Stimulated activated CD8-positive, alpha-beta memory T cell treated with anti-CD3 and anti-CD28 coated beads, Interleukin-4, amount 100 ng/mL, for 24 hours (primary cell): Measurements from ENCODE around the gene WWOX.

Experiments used
- DNase-seq: peaks from one replicate; pipeline ENCODE4 v3.0.0-alpha.2; 2020; ENCODE audit warnings: low read depth

The WWOX gene

DNA sequence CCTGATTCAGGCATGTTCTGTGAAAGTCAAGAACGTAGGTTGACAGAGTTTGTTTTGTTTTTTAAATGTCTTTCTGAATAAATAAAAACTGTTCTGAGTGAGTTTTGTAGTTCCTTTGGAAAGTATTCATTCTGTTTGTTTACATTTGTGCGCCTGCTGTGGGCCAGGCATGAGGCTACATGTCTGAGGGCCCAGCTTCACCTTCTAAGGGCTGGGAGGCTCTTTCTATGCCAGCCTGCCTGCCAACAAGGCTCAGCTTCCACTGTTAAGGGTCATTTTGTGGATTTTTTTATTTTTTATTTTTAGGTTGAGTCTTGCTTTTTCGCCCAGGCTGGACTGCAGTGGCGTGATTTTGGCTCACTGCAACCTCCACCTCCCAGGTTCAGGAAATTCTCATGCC is 6.1 kb downstream of the WWOX start:
- DNase-seq: no peak

DNA sequence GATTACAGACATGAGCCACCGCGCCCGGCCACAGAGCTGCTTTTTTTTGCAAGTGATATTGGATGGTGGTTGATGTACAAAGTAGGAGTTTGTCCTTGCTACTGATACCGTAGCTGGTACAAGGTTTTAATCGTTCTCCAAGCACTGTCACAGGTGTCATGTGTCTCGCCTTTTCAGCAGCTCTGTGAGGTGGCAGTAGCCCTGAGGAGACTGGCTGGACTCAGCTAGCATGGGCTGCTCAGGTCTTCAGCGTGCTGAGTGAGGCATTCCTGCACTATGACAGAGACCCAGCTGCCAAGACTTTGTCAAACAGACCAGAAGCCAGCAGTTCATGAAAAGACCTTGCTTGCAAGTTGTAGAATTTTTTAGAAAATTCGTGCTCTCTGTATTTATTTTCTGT is 7.2 kb downstream of the WWOX start:
- DNase-seq: no peak

DNA sequence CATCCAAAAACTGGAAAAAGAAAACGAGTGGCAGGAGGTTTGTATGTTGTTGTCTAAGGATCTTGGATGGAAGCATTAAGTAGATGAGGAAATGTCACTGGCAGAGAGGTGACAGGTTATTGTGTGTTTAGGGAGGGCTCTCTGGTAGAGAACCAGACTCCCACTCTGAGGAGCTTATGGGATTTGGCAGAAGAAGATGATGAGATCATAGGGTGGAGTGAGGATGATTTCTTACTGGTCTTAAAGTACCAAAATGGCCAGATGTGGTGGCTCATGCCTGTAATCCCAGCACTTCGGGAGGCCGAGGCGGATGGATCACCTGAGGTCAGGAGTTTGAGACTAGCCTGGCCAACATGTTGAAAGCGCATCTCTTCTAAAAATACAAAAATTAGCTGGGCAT is 9.0 kb downstream of the WWOX start:
- no peak for DNase-seq

DNA sequence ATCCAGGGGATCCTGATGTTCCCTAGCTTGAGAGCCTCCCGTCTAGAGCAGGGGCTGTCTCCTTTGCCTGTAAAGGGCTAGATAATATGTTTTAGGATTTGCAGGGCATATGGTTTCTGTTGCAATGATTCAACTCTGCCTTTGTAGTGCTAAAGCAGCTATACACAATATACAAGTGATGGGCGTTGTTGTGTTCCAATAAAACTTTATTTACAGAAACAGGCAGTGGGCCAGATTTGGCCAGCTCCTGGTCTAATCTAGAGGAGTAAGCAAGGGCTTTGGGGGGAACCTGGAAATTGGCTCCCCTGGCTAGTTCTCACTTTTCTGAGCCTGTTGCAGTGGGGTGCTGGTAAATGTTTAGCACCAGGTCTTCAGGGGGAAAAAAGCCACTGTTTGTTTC is 13.8 kb downstream of the WWOX start:
- no peak for DNase-seq

DNA sequence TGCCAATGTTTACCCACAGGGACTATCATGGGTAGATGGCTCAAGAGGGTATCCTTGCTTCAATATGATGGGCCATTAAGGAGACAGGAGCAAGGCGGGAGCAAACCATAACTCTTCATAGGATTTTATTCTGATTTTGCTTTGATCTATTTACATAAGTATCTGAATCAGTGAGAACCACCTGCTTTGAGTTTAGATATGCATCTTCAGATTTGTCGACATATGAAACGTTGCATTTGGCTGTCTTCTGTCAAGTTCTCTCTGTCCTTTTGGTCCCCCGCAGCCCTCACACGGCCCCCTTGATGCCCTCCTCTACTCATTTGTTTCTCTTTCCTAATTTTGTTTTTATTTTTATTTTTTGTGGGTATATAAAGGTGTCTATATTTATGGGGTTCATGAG is 16.2 kb downstream of the WWOX start:
- no peak for DNase-seq

DNA sequence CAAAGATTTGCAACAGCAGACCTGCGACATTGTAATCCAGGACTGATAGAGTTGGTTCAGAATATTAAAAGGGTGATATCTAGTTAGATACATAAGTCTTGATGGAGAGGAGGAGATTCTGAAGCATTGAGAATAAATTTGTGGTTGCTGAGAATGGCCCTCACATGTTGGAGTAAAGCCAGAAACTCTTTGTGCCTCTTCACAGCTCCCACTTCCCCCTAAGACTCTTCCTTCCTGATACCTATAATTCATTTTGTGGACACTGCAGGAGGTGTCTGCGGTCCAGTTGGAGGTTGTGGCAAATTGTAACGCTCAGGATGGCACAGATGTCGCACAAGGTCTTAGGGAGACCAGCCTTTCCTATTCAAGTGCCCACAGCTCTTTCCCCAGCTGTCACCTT is 17.5 kb downstream of the WWOX start:
- DNase-seq: no peak

DNA sequence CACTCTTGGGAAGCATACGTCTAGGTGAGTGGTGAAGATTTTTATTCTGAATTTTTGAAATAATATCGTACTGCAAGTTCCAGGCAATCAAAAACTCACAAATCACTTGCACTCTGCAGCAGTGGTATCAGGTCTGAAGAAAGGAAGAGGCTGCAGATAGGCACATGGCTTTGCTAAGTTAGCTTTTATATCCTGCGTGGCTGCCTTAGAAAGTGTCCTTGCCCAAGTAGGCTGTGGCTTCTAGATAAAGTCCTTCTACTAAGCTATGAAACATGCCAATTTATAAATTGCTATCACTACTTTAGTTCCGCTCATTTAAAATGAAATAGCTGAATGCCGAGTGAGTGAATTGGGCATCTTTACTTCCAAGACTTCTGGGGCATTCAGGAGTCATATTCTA is 17.9 kb downstream of the WWOX start:
- no peak for DNase-seq

DNA sequence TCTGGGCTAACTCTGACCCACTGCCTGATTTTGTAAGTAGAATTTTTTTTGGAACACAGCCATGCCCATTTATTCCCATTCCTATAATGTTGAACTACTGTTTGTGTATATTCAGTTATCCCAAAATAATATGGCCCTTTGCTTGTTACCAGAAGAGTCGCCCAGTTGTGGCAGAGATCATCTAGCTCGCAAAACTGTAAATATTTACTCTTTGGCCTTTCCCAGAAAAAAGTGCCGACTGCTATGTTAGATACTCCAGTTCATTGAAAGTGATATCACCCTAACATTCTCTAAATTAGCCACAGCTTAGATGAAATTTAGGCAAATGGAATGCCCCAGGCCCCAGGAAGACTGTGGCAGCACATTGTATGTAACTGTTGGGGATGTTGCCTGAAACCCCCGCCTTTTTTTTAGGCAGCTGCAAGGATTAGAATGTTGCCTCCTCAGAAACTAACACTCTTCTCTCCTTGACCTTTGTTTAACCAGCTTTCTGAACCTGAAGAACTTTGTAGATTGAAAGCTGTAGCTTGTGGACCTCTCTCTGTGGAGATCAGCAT is 19.1 kb downstream of the WWOX start:
- DNase-seq: no peak

DNA sequence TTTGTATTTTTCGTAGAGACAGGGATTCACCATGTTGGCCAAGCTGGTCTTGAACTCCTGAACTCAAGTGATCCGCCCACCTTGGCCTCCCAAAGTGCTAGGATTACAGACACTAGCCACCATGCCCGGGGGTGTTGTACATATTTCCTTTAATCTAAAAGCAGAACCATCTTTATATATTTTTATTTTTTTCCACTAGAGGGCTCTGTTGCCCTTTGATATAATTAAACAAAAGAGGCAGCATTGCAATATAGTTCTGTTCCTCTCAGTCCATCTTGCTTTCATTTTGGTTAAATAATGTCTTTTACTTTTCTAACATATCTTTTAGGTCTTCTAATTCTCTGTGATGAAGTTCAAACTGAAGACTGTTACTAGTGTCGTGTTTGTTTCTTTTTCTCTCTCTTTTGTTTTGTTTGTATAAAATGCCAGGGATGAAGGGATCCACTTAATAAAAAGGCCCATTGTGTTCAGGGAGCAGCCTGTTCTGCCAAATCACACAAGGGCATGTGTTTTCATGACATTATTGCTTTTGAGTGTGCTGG is 23.4 kb downstream of the WWOX start:
- DNase-seq: no peak

DNA sequence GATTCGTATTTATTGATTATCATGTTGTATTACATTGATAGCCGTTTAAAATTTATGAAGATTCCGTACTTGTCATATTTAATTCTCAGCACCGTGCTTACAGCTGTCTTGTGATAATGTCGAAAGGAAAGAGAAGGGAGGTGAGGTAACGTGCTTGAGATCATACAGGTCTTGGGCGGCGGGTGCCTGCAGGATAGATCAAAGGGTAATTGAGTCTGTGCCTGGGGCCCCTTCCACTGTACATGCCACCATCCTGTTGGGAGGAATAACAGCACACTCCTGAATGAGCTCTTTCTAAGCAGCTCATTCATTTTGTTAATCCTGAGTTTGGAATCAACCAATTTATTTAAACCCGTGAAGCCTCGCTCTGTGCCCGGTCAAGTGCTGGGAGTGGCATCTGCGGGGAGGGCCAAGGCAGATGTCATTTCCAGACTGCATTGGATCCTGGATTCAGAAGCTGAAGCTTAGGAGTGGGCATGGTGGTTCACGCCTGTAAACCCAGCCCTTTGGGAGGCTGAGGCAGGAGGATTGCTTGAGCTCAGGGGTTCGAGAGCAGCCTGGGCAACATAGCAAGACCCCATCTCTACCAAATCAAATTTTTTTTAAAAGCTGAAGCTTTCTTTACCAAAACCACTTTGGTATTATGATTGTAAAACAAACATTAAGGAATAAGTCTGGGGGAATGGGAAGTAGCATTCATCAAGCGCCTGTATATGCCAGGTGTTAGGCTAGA is 25.8 kb downstream of the WWOX start:
- no peak for DNase-seq

DNA sequence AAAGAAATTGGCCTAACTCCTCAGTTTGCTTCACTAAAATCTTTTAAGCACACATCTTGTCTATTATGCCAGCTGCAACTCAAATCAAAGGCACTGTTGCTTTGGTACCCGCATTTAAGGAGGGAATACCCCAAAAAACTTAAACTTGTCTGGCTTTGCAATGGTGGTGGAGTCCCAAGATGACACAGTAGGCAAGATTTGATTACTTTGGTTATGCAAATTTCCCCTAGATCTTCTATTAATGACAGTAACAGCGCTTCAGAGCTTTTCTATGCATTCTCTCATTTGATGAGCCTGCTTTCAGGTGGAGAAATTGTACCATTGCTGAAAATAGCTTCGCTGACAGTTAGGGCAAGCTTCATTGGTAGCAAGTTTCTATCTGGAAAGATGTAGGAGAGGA is 27.2 kb downstream of the WWOX start:
- no peak for DNase-seq

DNA sequence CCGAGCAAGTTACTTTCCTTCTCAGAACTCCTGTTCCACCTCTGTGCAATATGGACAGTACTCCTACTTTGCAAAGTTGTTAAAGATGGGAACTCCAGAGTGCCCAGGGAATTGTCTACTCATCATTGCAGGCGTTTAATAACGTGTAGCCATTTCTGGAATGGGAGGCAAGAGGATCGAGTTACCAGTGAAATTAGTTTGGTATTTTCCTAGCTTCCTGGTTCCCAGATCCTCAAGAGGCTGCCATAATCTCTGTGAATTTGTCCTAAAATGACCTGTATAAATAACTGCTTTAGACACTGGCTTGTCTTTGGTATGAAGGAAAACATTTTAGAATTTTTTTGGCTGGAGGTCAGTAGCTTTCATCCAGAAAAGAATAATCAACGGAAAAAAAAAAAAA is 27.7 kb downstream of the WWOX start:
- DNase-seq: no peak

DNA sequence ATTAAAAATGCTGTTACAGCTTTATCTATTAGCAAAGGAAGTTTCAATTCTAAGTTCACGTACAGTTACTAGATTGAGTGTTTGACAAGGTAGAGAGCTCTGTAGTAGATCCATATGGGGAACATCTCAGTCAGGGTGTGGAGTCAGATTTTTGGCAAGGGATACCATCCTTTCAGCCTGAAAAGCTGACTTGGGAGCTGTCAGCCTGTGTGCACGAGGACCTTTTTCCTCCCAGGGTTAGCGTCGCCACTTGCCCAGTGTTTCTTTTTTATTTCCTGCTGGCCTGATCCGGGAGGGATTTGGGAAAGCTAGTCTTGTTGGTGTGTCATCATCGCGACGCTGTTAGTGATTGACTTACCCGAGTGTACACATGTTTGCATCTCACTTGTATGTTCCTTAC is 29.5 kb downstream of the WWOX start:
- DNase-seq: no peak

DNA sequence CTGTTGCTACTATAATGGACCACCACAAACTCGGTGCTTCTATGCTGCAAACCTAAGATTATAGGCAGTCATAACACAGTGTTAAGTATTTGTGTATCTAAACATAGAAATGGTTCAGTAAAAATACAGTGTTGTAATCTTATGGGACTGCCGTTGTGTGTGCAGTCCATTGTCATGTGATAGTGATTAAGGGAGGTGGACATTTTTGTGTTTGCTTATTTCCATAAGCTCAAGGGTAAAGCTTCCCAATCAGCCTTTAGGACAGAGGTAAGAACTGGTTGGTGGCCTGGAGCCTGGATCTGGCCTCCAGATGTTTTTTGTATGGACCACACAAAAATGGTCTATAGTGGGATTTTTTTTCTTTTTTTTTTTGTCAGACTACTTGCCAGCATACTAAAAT is 29.9 kb downstream of the WWOX start:
- DNase-seq: no peak

DNA sequence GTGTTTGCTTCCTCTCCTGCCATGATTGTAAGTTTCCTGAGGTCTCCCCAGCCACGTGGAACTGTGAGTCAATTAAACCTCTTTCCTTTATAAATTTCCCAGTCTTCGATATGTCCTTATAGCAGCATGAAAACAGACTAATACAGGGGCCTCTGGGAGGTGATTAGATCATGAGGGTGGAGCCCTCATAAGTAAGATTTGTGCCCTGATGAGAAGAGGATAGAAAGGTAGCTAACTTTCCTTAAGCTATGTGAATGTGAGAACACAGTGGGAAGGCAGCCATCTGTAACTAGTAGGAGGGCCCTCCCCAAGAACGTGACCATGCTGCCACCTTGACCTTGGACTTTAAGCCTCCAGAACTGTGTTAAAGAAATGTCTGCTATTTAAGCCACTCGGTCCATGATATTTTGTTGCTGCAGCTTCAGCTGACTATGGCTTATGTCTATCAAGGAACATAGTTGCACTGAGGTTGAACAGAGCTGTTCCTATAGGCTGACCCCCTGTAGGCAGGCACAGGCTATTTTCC is 30.7 kb downstream of the WWOX start:
- no peak for DNase-seq

DNA sequence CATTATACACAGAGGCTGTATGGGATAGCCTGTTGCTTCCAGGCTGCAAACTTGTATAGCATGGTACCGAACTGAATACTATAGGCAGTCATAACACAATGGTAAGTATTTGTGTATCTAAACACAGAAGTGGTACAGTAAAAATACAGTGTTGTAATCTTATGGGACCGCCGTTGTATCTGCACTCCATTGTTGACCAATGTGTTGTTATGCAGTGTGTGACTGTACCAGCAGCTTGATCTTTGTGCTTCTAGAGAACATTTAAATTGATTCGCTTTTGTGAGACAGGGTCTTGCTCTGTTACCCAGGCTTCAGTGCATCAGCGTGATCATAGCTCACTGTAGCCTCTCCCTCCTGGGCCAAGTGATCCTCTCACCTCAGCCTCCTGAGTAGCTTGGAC is 31.5 kb downstream of the WWOX start:
- DNase-seq: no peak

DNA sequence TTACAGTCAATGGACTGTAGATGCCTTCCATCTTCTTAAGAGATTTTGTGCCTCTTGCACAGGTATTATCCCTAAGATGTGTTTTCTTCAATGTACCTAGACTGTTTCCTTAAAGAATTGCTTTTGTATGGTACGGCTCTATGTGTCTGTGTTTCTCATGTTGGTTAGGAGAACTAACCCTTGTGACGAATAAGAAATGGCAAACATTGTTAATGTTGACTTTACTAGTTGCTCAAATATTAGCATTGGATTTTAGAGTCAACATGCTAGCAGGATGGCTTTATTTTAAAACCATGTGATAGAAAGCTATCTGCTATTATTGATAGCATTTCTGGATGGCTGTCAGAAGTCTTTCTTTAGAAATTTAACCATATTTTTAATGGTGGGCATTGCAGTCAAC is 34.5 kb downstream of the WWOX start:
- DNase-seq: no peak

DNA sequence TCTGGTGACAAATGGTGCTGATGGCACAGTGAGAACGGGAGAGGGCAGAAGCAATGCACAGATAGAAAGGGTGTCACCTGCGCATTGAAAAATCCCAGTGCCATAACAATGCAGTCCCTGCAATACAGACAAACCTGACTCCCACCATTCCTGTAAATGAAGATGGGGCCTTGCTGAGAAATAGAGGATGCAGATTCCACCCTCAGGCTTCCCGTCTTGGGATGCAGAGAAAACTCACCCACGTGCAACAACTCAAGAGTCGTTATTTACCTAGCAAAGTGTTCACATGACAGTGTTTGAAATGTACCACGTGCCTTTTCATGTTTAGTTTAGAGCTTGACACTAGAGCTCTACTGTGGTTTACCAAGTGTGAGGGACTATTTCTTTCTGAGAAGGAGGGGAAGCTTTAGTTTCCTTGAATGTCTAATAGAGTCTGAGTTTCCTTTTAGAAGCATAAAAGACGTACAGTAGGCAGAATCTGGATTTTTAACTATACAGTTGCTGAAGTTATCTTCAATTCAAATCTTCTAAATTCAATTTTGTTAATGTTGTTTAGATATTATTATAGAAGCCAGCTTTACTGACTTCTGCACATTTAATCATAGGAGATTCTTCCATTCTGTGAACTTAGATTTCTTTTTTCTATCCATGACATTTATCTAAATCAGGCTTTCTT is 35.6 kb downstream of the WWOX start:
- no peak for DNase-seq

DNA sequence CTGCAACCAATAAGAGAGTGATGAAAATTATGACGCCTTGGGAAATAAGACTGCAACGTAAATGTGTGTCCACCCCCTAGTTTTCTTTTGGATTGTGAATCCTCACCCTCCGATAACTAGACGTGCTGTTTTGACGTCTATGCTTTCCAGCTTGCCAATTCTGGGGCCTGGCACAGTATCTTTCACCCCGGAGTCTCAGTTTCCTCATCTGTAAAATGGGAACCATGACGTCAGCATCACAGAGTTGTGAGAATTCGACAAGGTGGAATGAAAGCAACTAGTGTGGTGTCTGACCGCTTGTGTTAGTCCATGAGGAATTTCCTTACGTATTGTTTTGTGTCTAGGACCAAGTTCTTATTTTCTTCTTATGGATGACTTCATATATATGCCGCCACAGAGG is 37.7 kb downstream of the WWOX start:
- no peak for DNase-seq

DNA sequence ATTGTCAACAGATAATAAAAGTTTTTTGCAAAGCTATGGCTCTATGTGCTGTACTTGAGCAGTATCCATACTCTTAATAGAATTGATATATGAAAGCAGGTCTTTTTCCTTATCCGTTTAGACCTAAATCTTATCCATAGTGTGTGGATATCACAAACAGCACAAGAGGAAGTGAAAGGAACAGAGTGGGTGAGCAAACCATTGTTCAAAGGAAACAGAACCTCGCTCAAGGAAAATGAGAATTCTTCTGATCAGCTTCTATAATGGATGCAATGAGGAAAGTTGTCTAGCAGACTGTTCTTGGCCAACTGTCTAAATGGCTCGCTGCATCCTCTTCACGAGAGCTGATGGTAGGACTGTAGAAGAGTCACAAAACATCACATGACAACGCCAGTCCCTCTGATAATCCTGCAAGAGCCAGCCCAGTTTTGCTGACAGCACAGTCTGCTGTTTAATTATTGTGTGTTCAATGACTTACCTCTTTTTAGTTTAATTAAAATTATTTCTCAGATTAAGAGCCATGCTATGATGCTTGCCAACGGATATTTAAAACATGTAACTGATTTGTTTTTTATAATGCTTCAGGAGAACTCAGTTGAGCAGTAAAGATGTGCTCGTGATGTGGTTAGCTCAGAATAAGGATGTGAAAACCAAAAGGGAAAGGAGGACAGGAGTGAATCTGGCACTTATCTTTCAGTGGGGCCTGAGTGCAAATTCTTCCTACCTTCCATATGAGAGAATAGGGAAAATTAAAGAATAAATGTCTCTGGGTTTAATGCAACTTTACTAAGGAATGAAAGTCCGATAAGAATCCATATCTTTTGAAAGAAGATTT is 38.5 kb downstream of the WWOX start:
- DNase-seq: no peak

DNA sequence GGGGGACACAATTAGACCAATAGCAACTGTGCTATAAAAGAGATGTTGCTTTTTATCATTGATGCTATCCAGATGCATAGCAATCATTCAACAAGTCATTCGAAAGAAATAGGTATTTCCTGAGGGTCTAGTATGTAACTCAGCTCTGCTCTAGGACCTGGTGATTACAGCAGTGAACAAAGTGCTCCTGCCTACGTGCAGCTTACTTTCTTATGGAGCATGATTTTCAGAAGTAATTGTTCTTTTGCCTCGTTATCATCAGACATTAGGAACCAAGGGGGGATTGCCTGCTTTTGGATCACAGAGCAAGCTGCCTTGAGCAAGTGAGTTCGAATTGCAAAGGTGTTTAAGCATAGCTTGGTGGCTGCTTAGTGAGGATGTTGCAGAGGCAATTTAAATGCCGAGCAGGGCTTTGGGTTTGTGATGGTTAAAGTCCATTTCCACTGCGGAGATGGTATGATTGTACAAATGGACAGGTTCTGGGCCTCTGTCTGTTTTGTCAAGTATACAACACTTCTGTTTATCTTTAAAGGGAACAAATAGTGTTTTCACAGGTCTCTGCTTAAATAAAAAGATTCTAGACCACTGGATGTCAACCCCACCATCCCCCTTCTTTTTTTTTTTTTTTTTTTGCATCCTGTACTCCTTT is 41.5 kb downstream of the WWOX start:
- no peak for DNase-seq

DNA sequence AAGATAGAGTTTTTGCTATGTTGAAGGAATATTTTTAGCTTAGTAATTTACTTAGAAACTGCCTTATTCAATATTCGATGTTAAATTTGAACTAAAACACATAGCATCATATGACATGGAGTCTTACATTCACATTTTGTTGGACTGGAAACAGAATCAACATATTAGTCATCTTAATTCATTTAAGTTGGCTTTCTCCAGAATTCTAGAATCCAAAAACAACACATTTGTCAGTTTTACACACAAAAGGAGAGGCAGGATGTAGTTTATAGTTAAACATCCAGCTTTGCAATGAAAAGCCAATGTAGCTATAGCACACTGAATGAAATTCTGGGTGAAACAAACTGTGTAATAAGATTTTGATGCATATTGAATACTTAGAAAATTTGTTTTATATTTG is 43.3 kb downstream of the WWOX start:
- no peak for DNase-seq
